ENCODE data around the gene PLA2G5.

Gene PLA2G5

GRCh38 chr1:20093303-20093702 lies 23.3 kb downstream of the PLA2G5 start:
- DNase-seq: no peak

DNA sequence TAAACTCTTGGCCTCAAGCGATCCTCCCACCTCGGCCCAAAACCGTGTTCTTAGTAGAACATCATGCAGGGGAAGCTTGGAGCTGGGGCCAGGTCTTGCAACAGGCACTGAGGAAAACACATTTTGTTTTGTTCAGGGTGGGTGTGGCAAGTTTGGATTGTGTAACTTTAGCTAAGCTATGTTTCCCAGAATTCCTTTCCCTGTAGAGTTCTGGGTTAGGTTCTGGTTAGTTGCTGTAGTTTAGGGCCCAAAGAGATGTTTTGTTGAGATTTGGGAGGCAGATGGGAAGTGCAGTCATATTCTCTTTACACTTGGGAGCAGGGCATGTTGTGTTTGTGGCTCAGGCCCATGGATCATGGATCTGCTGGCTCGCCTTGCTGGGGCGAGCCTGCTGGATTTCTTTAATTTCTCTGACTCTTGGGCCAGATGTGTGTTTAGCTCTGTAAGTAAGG lies 24.0 kb downstream of the PLA2G5 start:
- DNase-seq: no peak

DNA sequence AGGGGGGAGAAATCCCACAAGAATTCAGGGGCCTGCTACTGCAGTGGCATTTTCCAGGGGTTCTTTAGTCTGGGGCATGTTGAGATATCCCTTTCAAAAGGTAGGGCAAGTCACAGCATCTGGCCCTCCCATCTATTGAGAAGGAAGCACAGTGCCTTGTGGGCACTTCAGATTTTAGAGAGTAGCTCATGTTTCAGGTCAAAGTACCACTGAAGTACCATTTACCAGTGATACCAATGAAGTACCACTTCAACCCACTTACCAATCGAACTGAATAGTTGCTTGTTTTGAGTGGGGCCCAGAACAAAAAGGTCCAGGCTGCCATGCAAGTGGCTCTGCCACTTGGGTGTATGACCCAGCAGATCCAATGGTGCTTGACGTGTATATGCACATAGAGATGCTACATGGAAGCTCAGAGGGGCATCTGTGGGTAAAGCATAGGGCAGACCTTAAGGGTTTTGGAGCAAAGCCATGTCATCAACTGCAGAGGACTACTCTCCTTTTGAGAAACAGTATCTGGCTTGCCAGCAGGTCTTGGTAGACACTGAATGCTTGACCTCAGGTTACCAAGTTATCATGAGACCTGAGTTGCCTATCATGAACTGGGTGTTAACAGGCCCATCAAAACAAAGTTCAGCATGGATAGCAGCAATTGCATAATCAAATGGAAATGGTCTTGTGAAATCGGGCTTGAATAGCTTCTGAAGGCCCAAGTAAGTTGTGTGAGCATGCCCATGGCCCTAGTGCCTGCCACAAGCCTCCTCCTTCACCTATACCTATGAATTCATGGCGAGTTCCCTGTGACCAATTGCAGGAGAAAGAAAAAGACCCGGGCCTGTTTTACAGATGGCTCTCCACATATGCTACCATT lies 25.8 kb downstream of the PLA2G5 start:
- DNase-seq: no peak

DNA sequence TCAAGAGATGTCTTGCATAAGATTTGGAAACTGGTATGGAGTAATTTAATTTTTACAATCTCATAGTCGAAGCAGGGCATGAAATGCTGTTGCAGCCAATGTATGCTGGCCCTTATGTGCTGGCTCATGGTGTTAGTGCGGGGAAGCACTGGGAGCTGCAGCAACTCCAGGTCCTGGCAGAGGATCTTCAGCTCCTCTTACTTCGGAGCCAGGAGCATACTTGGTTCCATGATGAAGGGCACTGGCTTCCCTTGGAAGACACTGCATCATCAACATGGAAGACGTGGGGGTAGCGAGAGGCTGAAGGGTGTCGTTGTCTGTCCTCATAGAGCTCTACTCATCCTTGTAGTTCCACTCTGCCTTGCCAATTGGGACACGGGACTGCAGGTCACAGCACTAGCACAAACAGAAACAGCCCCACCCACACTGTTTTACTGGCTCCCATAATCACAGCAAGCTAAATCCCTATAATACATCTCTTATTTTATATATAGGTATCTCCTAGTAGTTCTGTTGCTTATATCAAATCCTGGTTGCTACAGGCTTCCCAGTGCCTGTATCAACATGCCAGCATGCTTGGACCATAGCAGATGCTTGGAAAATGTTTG lies 26.9 kb downstream of the PLA2G5 start:
- no peak for DNase-seq

GRCh38 chr1:20099533-20099932 lies 29.5 kb downstream of the PLA2G5 start:
- DNase-seq: no peak

DNA sequence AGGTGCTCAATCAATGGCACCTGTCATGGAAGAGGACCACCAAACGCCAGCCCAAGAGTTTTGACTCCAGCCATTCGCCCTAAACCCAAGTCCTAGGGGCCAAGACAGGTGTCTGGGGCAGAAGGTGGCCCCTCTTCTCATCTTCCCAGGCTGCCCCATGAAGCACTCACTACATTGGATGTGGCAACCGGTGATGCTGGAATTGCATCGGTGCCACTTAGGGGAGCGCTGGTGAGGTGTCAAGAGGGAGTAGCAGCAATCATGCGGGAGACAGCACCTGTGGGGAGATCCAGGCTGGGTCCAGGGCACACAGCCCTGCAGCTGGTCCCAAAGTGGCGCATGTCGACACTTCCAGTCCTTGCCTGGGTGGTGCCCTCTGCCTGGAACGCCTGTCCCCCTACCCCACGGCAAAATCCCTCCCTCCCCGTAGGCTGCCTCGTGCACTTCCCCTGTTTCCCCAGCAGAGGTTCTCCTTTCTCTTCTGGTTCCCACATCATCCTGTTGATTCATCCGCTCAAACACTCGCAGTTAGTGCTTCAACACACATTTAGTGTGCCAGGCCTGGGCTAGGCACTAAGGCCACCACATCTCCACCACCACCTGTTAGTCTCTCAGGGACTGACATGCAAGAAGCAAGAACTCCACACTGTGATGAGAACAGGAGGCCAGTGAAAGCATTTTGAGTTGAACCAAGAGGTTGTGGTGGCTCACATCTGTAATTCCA lies 30.8 kb downstream of the PLA2G5 start:
- DNase-seq: peak; percentile 43

- peak; percentile 34 for DNase-seq
Measured at GRCh38 chr1:20102875-20103274, 32.9 kb downstream of the PLA2G5 start.

GRCh38 chr1:20105856-20106255 lies 35.9 kb downstream of the PLA2G5 start:
- DNase-seq: no peak

DNA sequence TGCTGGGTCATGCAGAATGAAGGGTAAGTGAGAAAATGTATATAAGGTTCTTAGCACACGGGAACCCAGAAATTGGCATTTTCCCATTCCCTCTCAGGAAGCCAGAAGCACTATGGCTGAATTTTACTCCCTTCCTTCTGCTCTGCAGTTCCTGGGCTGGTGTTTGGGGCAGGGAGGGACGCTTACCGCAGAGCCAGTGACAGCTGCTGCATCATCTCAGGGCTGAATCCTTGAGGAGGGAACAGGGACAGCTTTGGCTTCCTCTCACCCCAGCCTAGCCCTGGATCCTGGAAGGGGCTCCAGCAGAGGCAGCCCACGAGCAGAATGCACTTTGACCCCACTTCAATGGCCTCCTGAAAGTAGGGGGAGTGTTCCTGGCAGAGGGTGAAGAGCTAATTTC lies 37.4 kb downstream of the PLA2G5 start:
- no peak for DNase-seq

GRCh38 chr1:20107796-20108195 lies 37.8 kb downstream of the PLA2G5 start:
- no peak for DNase-seq

DNA sequence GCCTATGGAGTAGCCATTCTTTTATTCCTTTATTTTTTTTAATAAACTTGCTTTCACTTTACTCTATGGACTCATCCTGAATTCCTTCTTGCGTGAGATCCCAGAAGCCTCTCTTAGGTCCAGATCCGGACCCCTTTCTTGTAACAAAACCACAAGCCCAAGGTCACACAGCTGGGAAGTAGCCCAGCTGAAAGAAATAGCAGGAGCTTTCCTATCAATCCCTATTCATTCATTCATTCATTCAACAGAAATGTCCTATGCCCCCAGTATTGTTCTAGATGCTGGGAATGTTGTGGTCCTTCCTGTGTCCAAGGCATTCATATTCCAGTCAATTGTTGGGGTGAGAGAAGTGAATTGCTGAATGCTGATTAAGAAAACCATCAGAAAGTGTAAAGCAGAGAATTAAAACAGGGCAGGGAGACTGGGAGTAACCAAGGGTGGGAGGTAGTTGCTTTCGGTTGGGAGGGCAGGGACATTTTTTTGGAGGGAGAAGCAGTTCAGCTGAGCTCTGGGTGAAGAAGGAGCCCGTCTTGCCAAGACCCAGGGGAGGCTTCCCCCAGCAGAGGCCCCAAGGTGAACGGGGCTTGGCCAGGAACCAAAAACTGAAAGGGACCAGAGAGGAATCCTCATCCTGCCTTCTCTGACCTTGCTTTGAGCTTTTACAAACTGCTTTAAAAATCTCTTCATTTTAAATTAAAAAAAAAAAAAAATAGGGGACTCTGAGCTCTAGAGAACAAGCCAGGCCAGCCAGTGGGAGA lies 38.6 kb downstream of the PLA2G5 start:
- DNase-seq: no peak

DNA sequence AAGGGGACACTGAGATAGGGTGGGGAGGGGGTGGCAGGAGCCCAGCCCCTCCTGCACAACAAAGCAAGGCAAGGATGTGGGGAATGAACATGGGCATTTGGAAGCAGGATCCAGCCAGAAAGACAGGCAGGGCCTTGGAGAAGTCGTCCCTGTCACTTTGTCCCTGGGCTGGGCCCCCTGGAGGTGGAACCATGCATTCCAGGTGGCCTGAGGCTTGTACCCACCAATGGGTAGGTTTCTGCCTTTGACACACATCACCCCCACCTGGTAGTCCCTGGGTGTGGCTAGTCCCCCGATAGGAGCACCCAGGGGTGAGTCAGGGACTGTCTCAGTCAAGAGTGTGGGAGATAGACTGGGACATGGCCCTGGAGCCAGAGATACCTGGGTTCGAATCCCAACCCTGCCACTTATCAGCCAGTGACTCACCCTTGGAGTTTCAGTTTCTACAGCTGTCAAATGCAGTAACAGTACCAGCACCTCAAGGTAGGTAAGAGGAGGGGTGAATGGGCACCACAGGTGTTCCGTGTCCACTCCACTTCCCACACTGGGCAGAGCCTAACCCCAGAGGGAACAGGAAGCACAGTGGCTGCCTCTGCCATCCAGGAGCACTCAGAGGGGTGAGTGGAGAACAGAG lies 39.3 kb downstream of the PLA2G5 start:
- no peak for DNase-seq

DNA sequence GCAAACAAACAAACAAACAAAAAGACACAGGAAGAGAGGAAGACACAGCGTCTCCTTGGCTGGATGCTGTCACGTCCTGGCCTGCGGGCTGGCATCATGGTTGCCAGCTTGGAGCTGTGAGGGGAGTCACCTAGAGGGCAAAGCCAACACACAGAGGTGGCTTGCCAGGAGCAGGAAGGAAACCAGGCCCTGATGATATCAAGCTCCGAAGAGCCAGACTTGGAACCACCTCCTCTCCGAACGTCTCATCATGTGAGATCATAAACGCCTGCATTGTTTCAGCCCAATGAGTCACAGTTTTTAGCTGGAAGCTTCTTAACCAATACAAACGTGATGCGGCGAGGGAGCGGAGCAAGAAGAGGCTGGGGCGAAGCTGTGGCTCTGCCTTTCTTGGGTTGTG lies 40.7 kb downstream of the PLA2G5 start:
- peak; percentile 17 for DNase-seq

DNA sequence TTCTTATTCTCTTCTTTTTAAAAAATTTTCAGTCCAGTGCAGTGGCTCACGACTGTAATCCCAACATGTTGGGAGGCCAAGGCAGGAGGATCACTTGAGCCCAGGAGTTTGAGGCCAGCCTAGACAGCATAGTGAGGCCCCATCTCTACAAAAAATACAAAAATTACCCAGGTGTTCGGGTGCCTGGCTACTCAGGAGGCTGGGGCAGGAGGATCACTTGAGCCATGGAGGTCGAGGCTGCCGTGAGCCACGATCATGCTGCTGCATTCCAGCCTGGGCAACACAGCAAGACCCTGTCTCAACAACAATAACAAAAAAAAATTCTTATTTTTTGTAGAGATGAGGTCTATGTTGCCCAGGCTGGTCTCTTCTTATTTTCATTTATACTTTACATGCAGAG lies 41.5 kb downstream of the PLA2G5 start:
- no peak for DNase-seq

DNA sequence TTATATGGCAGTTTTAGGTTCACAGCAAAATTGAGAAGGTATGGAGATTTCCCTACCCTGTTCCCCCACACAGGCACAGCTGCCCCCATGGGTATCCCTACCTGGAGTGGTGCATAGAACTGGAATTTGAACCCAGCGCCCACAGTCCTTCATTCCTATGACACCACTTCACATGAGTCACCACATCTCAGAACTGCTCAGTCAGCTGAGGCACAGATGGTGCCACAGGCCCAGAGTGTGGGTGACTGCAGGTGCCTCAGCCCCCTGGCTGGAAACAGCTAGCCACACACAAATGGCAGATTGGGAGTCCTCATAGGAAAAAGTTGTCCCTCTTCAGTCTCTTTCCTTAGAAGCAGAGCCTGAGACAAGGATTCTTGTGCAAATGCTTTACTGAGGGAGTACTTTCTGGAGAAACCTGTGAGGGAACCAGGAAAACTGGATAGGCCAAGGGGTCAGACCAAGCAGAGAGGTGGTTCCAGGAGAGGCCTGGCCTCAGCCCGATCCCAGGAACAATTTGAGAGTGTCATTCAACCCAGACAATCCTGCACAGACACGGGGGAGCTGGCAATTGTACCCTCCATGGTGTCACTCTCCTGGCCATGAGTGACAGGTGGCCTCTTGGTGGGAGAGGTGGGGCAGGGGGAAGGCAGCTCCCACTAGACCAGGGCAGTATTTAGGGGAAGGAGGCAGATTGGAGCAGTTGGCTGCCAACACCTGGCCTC lies 42.4 kb downstream of the PLA2G5 start:
- DNase-seq: no peak

DNA sequence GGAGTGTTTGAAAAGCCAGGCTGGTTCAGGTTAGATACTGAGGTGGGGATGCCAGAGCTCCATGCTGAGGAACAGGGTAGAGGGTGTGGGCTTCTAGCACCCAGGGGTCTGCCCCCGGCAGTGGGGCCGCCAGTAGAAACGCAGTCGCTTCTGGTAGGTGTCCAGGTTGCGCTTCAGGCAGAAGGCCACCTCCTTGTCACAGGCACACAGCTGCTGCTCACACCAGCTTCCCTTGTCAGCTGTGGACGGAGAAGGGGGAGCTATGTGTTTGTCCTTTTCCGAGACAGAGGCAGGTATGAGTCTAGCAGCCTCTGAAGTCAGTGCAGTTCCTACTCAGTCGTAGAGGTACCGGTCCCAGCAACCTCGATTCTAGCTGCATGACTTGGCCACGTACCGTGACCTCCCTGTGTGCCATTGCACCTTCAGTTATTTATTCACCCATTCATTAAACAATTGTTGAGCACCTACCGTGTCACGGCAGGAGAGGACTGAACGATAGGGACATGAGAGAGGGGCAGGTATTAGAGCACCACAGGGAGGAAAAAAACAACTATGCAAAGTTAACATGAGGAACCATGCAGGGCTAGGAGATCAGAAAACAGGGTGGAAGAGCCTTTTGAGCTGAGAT lies 44.1 kb downstream of the PLA2G5 start:
- DNase-seq: no peak

DNA sequence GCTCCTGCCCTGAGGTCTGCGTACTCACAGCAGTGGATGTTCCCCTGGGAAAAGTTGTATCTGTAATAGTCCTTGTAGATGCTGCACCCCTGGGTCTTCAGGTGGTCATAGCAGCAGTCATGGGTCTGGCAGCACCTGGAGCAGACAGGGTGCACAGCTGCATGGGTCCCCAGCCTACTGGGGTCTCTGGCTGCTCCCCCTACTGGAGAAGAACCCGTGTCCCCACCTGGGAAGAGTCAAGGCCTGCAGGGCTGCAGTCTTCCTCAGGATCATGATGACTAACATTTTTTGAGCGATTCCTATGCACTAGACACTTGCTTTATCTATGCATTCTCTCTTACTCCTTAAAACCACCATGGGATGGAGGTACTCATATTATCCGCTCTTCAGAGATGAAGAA lies 45.5 kb downstream of the PLA2G5 start:
- no peak for DNase-seq

DNA sequence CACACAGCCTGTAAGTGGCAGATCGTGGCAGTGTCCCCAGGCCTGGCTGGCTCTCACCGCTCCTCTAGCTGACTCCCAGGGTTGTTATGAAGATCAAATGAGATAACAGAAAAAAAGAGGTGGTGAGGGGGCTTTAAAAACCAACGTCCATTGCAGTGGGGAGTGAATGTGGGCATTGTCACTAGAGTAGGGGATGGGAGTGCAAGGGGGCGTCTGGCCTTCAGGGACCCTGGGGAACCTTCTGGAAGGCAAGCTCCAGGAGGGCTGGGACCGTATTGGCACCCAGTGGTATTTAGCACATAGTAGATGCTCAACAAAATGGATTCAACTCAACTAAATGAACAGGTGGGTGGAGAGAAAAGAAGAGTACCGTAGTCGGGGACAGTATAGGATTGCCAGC lies 45.9 kb downstream of the PLA2G5 start:
- DNase-seq: no peak

- no peak for DNase-seq
Measured at GRCh38 chr1:20117236-20117635, 47.2 kb downstream of the PLA2G5 start.

DNA sequence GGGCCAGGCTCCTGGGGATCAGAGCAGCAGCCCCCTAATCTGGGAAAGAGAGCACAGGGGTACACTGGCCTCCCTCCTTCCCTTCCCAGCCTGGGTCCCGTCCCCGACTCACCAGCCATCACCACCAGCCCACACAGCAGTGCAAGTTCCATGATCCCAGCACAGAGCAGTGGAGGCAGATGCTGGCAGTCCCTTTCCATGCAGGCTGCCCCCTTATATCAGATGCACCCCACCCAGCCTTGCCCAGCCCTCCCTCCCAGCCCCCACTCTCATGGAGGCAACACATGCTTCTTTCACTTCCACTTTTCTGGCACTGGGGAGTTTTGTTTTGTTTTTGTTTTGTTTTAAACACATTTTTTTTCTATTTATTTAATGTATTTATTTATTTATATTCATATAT lies 49.4 kb downstream of the PLA2G5 start, which contains the start of gene PLA2G2D:
PLA2G2D (minus strand) TSS at position 190 of the 400 bp plus-strand sequence; CDS start at position 152, 38 bp downstream.
- no peak for DNase-seq

- DNase-seq: no peak
Measured at GRCh38 chr1:20120796-20121195, 50.8 kb downstream of the PLA2G5 start.

Measured in fibroblast of skin of right biceps (primary cell).